PC-3 (cell line): Measurements from ENCODE around the gene TBC1D14.

ENCODE experiments used
- EZH2 ChIP-seq: fragments of 300-600 bp; sonication (generic); IDR thresholded peaks from one replicate; pipeline ENCODE4 v1.6.1; 2017; ENCODE audit warnings: antibody characterized with exemption, mild to moderate bottlenecking, low read length; ENCODE audit not compliant: unreplicated experiment
- TF ChIP-seq, protein P1 (sequence below): fragments of 300-600 bp; sonication (generic); conservative IDR thresholded peaks from 2 replicates; pipeline ENCODE4 v1.5.1; 2017; ENCODE audit warnings: antibody characterized with exemption, low read depth, mild to moderate bottlenecking, low read length

DNA sequence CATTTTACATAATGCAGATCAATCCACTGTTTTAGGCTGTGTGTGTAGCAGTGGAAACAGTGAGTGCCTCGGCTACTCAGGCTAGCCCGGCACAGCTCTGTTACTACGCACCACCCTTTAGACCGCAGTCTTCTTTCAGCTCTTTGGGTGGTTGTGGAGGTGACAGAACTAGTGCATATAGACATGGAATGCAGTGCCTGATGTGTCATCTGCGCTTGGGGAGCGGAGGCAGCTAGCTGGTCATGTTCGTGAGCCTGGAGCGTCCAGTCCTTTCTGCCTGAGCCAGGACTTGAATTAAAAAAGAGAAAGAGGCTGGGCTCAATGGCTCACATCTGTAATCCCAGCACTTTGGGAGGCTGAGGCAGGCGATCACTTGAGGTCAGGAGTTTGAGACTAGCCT lies 4.8 kb downstream of the TBC1D14 start:
- TF ChIP-seq, protein P1, sequence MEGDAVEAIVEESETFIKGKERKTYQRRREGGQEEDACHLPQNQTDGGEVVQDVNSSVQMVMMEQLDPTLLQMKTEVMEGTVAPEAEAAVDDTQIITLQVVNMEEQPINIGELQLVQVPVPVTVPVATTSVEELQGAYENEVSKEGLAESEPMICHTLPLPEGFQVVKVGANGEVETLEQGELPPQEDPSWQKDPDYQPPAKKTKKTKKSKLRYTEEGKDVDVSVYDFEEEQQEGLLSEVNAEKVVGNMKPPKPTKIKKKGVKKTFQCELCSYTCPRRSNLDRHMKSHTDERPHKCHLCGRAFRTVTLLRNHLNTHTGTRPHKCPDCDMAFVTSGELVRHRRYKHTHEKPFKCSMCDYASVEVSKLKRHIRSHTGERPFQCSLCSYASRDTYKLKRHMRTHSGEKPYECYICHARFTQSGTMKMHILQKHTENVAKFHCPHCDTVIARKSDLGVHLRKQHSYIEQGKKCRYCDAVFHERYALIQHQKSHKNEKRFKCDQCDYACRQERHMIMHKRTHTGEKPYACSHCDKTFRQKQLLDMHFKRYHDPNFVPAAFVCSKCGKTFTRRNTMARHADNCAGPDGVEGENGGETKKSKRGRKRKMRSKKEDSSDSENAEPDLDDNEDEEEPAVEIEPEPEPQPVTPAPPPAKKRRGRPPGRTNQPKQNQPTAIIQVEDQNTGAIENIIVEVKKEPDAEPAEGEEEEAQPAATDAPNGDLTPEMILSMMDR: no peak
- no peak for TF ChIP-seq EZH2
